ENCODE measurements around the gene ADM2.

Gene ADM2

DNA sequence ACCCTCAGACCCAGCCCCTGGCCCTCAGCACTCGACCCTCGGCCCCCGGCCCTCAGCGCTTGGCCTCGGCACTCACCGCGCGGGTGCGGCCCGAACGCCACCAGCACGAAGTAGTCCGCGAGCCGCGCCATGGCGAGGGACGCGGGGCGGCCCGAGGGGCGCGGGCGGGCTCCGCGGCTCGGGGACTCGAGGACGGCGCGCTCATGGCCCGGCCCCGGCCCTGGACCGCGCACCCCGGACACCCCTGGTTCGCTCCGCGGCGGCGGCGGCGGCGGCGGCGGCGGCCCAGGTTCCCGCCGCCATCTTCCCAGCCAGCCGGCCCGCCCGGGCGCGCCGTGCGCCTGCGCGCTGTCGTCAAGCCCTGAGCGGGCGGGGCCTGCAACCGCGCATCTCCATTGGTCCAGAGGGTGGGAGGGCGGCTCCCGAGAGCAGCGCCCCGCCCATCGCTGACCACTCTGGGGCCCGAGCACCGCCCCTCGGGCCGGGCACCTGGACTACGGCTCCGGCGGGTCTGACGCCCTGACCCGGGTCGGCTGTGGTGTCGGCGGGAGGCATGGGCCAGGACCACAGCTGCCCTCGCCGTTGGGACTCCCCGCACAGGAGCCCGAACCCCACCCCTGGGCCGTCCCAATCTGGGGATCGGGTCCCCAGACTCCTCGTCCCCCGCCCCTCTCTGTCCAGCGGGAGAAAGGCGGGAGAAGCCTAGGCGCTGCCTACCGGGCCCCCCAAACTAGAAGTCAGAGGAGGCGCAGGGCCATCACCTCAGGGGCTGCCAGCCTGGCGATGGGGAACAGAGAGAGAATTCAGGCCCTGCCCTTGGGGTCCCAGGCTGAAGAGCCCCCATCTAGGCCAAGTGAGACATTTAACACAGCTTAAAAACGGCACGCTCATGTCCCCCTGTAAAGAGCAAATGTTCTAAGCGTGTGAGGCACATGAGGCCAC, 6.4 kb upstream of the ADM2 start, which contains the start of gene SBF1:
SBF1 (minus strand) TSS at position 326 of the 942 bp plus-strand sequence; CDS start at position 131, 195 bp downstream.
- TF ChIP-seq, protein P1, sequence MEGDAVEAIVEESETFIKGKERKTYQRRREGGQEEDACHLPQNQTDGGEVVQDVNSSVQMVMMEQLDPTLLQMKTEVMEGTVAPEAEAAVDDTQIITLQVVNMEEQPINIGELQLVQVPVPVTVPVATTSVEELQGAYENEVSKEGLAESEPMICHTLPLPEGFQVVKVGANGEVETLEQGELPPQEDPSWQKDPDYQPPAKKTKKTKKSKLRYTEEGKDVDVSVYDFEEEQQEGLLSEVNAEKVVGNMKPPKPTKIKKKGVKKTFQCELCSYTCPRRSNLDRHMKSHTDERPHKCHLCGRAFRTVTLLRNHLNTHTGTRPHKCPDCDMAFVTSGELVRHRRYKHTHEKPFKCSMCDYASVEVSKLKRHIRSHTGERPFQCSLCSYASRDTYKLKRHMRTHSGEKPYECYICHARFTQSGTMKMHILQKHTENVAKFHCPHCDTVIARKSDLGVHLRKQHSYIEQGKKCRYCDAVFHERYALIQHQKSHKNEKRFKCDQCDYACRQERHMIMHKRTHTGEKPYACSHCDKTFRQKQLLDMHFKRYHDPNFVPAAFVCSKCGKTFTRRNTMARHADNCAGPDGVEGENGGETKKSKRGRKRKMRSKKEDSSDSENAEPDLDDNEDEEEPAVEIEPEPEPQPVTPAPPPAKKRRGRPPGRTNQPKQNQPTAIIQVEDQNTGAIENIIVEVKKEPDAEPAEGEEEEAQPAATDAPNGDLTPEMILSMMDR (conservative IDR thresholded peaks at IDR 0.05; ENCODE audit: low read depth, low read length) = no peak
- H3K4me3 ChIP-seq (ENCODE audit: low read depth, low read length) = peak within 1 kb of the TSS; percentile 70
- DNase-seq (ENCODE audit: low read depth) = peak; percentile 92

GRCh38 chr22:50475652-50476002, 5.7 kb upstream of the ADM2 start:
- no peak for DNase-seq (ENCODE audit: low read depth)
- TF ChIP-seq, protein P1 (conservative IDR thresholded peaks at IDR 0.05; ENCODE audit: low read depth, low read length) = no peak
- H3K4me3 ChIP-seq (ENCODE audit: low read depth, low read length) = no peak overlapping the region

- TF ChIP-seq, protein P1 (conservative IDR thresholded peaks at IDR 0.05; ENCODE audit: low read depth, low read length) = no peak
- DNase-seq (ENCODE audit: low read depth) = no peak
- no peak overlapping the region for H3K4me3 ChIP-seq (ENCODE audit: low read depth, low read length)
Measured at GRCh38 chr22:50476868-50477267, 4.5 kb upstream of the ADM2 start.

- H3K4me3 ChIP-seq (ENCODE audit: low read depth, low read length) = no peak overlapping the region
- TF ChIP-seq, protein P1 (conservative IDR thresholded peaks at IDR 0.05; ENCODE audit: low read depth, low read length) = no peak
- DNase-seq (ENCODE audit: low read depth) = no peak
Measured at GRCh38 chr22:50477923-50478322, 3.4 kb upstream of the ADM2 start.

- TF ChIP-seq, protein P1 (conservative IDR thresholded peaks at IDR 0.05; ENCODE audit: low read depth, low read length) = no peak
- no peak overlapping the region for H3K4me3 ChIP-seq (ENCODE audit: low read depth, low read length)
- no peak for DNase-seq (ENCODE audit: low read depth)
Measured at GRCh38 chr22:50479721-50480120, 1.6 kb upstream of the ADM2 start.

- peak overlapping the region; percentile 65 for H3K4me3 ChIP-seq (ENCODE audit: low read depth, low read length)
- no peak for DNase-seq (ENCODE audit: low read depth)
- TF ChIP-seq, protein P1 (conservative IDR thresholded peaks at IDR 0.05; ENCODE audit: low read depth, low read length) = no peak
Measured at GRCh38 chr22:50481045-50481439, 301 bp upstream of the ADM2 start.
